DMS 273 (cell line): ENCODE results near the gene GAA.
A peak's percentile ranks its signal among the peaks of the same experiment; 100 is the strongest.

Source experiments
- DNase-seq: peaks from one replicate; lab custom pipeline; 2025; ENCODE audit not compliant: unreplicated experiment; lab: John Stamatoyannopoulos, UW

The GAA gene

DNA sequence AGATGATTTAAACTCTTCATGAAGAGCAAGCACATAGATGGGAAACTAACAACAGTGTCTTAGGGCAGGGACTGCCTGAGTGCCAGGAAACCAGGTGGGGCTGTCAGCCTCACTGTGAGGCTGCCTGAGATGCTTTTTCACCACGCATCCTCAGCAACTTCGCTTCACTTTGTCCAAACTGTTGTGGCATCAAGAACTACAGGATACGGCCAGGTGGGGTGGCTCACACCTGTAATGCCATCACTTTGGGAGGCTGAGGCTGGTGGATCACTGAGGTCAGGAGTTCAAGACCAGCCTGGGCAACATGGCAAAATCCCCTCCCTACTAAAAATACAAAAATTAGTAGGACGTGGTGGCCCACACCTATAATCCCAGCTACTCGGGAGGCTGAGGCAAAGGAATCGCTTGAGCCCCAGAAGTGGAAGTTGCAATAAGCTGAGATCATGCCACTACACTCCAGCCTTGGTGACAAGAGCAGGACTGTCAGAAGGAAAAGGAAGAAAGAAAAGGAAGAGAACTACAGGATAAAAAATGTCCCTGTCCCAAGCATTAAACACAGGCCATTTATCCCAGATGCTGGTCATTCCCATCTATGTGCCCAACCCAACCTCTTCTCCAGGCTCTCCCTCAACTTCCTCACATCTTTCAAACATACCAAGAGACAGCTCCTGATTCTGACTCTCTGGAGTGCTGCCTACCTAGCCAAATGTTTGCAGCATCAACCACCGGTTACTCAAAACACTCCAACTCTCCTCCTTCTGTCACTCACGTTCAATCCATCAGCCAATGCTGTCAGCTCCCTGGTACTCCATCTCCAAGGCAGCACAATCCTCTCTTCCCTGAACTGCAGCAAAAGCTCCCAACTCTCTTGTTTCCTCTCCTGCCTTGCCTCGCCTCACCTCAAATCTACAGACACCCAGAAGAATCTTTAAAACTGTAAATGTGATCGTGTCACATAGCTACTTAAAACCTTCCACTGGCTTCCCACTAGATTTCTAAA, 44.0 kb downstream of the GAA start:
- peak; percentile 37 for DNase-seq

GRCh38 chr17:80146121-80147034, 45.0 kb downstream of the GAA start:
- peak; percentile 75 for DNase-seq

DNA sequence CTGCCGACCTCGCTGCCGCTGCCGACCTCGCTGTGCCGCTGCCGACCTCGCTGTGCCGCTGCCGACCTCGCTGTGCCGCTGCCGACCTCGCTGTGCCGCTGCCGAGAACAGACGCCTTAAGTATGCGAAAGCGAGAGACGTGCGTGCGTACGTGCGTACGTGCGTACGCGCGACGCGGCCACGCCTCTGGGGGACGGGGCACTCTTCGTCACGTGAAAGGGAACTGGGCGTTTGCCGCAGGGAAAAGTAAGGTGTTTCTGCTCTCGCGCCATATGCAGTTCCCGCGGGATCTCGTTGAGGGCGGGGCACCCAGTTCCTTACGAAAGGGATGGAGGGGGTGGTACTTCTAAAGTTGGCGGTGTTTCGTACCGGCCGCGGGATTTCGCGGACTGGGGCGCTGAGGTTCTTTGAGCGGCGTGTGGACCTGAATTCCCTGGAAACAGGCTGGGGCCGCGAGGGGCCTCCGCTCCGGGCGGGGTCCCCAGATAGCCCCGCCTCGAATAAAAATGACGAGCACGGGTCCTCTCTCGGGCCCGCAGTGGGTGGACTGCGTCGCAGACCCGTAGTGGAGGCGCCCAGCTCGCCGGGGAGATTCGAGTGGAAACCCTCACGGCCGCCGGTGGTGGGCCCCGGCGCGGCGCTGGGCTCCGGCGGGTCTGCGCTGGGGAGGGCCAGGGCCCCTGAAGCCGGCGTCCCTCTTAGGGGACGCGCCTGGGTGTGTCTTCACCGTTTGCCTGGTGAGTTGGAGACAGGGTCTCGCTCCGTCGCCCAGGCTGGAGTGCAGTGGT, 45.8 kb downstream of the GAA start, which contains the start of gene EIF4A3:
Gene EIF4A3 (minus strand): TSS at position 94 of the 788 bp plus-strand sequence. CDS start 167 bp downstream, outside the sequence.
- peak; percentile 100 for DNase-seq

DNA sequence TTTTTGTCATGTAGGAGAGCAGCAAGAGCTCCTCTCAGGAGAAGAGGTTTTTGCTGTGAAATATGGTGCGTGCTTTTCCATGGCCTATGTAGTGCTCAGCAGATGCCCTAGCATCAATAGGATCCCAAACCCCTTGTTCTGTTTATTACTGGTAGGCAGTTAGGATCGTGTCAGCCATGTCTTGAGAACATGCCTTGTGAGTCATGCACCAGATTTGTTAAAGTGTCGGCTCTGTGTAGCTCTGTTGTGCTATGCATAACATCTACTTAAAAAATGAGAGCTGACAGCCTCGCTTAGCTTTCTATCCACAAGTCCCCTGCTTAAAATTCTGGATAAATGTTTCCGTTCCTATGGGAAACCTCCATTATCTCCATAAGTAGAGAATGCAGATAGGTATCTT, 50.0 kb downstream of the GAA start:
- DNase-seq = no peak

DNA sequence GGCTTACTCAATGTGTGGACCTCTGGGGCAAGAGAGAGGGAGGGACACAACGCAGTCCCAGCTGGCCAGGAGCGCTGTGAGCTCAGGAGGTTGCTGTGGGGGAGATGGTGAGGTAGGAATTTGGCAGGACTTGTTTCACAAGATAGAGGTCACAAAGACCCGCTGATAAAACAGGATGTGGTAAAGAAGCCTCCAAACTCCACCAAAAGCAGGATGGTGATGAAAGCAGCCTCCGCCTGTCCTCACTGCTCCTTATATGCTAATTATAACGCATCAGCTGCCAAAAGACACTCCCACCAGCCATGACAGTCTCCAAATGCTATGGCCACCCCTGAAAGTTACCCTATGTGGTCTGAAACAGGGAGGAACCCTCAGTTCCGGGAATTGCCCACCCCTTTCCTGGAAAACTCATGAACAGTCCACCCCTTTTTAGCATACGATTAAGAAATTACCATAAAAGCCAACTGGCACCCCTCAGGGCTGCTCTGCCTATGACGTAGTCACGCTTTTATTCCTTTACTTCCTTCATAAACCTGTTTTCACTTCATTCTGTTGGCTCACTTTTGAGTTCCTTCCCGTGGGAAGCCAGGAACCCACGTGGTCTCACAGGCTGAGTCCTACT, 50.8 kb downstream of the GAA start:
- no peak for DNase-seq

GRCh38 chr17:80153004-80153403, 51.6 kb downstream of the GAA start:
- no peak for DNase-seq

DNA sequence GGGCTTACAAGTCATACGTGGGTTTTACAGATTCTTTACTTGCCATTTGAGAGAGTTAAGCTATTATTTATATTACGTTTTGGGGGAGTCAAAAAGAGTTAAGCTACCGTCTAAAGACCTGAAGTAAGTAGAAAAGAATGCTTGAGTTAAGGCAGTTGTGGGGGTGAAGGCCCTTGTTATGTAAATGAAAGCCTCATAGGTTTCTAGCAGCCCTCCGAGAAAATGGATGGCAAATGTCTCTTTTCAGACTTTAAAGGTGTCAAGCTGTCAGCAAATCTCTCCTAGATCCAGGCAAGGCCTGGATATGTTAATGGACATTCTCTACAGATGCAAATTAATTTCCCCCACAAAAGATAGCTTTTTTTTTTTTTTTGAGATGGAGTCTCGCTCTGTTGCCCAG, 52.8 kb downstream of the GAA start:
- no peak for DNase-seq

- peak; percentile 17 for DNase-seq
Observed at GRCh38 chr17:80155600-80155999, 54.2 kb downstream of the GAA start.

- DNase-seq = no peak
Observed at GRCh38 chr17:80158846-80159245, 57.5 kb downstream of the GAA start.

DNA sequence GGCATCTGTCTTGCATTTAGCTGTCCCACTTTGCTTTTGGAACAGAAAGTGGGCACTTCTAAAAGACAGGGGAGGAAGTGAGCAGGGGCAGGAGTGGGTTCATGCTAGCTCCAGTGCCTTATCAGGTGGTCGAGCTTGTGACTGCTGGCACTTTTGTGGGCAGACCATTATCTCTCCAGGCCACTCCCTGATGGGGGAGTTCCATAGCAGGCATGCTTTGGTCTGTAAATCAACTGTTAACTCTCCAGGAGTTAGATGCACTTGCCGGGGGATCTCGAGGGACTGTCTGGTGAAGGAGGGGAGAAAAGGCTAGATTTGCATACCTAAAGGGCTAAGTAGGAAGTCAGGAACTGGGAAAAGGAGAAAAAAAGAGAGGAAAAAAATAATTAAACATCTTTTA, 59.2 kb downstream of the GAA start:
- DNase-seq = no peak

GRCh38 chr17:80163336-80163735, 62.0 kb downstream of the GAA start:
- no peak for DNase-seq

DNA sequence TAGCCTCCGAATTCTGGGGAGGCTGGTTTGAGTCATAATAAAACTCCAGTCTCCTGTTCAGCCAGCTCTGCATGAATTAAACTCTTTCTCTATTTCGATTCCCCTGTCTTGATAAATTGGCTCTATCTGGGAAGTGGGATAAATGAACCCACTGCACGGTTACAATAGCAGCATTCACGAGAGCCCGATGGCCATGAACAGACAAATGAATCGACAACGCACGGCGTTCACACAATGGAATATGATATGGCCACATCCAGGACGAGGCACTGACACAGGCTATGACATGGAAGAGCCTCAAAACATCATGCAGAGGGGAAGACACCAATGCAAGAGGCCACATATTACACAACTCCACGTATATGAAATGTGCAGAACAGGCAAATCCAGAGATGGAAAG, 62.8 kb downstream of the GAA start:
- DNase-seq = no peak

GRCh38 chr17:80166446-80166845, 65.1 kb downstream of the GAA start:
- no peak for DNase-seq

- DNase-seq = no peak
Observed at GRCh38 chr17:80168371-80168770, 67.0 kb downstream of the GAA start.

DNA sequence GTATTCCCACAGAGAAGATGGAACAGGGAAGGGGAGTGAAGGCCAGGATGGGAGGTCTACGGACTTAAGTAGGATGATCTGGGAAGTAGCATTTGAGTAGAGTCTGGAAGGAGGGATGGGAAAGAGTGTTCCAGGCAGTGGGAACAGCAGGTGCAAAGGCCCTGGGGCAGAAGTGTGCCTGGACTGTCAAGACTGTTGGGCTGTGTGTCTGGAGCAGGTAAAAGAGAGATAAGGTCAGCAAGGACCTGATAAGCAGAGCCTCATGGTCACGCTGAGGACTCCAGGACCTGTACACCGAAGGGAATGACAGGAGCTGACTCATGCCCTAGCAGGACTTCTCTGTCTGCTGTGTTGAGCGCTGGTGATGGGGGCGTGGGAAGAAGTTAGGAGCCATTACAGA, 67.7 kb downstream of the GAA start:
- no peak for DNase-seq
